GM21529 (cell line): ENCODE data around the gene KRTAP1-5.
"Not testable (repeated sequence)": the region's sequence is repeated elsewhere in the genome, so short reads cannot be mapped to it uniquely, and the experiment has no call there.

Experiments
- ATAC-seq: cut with Tn5 transposase; IDR thresholded peaks from one replicate; pipeline ENCODE4 v1.9.1; 2021; ENCODE audit not compliant: unreplicated experiment

Gene KRTAP1-5

GRCh38 chr17:41049110-41049509 lies 22.1 kb upstream of the KRTAP1-5 start:
- ATAC-seq = no peak

GRCh38 chr17:41048441-41048840 lies 21.4 kb upstream of the KRTAP1-5 start:
- ATAC-seq = no peak

GRCh38 chr17:41046735-41047465 lies 19.9 kb upstream of the KRTAP1-5 start, which contains the start of gene KRTAP2-1:
TSS of gene KRTAP2-1 (minus strand) at chr17:41047316. CDS start at chr17:41047267, 49 bp downstream.
- not testable (repeated sequence) for ATAC-seq

- ATAC-seq = no peak
Measured at GRCh38 chr17:41042953-41043352, 15.9 kb upstream of the KRTAP1-5 start.

DNA sequence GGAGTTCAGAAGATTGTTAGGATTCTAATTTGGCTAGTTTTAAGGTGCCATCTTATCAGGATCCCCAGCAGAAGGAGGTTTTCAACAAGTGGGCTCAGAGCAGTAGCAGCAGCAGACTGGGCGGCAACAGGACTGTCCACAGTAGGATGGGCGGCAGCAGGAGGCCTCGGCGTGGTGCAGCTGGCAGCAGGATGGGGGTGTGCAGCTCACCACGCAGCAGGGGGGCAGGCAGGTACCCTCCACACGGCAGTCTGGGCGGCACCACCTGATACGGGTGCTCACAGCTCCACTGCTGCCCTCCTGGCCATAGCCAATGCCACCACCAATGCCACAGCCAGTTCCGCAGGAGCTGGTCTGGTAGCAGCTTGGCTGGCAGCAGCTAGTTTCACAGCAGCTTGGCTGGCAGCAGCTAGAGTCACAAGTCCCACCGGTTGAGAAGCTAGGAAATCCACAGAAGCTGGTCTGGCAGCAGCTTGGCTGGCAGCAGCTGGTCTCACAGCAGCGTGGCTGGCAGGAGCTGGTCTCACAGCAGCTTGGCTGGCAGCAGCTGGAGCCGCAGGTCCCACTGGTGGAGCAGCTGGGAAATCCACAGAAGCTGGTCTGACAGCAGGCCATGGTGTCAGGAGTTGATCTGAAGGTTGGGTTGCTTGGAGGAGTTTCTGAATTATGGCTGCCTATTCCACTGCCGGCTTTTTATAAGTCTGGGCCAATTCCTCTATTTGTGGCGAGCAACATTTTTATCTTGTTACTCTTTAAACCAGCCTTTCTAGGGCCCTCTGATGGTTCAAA lies 14.0 kb upstream of the KRTAP1-5 start, which contains the start of gene KRTAP1-1:
Gene KRTAP1-1 (minus strand): TSS at position 668 of the 789 bp plus-strand sequence. CDS start 53 bp downstream, at position 615.
- not testable (repeated sequence) for ATAC-seq

DNA sequence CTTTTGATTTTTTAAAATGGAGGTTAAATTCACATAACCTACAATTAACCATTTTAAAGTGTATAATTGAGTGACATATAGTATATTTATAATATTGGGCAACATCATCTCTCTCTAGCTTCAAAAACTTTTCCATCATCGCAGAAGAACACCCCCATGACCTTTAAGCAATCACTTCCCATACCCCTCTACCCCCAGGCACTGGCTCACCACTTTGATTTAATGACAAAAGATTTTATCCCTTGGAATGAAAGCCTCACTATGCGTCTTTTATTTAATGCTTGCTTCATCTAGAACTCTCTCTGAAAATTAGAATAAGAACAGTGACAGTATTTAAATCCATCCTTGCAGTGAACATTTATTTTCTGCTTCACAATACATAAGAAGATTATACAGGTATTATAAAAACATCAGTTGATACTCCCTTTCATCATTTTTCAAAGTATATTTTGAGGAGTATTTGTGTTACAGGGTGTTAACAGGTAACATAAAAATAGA lies 10.9 kb upstream of the KRTAP1-5 start:
- ATAC-seq = no peak

GRCh38 chr17:41034346-41034935 lies 7.4 kb upstream of the KRTAP1-5 start, which contains the start of gene KRTAP1-3:
TSS of gene KRTAP1-3 (minus strand) at chr17:41034874. CDS start at chr17:41034821, 53 bp downstream.
- ATAC-seq = not testable (repeated sequence)

DNA sequence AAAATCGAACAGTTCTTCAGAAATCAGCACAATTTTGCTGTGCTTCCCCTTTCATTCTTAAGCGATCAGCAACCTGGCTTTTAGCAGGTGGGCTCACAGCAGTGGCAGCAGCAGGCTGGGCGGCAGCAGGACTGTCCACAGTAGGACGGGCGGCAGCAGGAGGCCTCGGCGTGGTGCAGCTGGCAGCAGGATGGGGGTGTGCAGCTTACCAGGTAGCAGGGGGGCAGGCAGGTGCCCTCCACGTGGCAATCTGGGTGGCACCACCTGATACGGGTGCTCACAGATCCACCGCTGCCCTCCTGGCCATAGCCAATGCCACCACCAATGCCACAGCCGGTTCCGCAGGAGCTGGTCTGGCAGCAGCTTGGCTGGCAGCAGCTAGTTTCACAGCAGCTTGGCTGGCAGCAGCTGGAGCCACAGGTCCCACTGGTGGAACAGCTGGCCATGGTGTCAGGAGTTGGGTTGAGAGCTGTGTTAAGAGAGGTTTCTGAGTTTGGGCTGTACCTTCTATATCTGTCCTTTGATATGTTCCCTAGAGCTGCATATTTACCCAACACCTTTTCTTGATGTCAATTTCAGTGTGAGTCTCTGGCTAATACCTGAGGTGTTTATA lies 2.7 kb upstream of the KRTAP1-5 start, which contains the start of gene KRTAP1-4:
Gene KRTAP1-4 (minus strand): TSS at position 563 of the 613 bp plus-strand sequence. CDS start 117 bp downstream, at position 446.
- ATAC-seq = no peak

GRCh38 chr17:41024697-41025096 lies 2.3 kb downstream of the KRTAP1-5 start:
- ATAC-seq = no peak

DNA sequence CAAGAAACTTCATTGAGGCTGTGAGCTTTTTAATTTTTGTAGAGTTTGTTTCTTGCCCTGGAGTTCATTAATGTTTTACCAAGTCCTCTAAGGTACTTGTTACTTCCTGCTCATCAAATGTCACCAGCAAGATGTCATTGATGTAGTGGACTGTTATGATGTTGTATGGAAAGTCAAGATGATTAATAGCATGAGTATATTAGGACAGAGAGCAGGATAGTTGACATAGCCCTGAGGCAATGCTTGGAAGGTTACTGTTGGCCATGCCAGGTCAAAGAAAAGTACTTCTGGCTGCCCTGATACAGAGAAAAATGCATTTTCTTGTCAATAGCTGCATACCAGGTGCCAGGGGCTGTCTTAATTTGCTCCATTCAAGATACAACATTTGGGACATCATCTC lies 6.7 kb downstream of the KRTAP1-5 start:
- no peak for ATAC-seq

DNA sequence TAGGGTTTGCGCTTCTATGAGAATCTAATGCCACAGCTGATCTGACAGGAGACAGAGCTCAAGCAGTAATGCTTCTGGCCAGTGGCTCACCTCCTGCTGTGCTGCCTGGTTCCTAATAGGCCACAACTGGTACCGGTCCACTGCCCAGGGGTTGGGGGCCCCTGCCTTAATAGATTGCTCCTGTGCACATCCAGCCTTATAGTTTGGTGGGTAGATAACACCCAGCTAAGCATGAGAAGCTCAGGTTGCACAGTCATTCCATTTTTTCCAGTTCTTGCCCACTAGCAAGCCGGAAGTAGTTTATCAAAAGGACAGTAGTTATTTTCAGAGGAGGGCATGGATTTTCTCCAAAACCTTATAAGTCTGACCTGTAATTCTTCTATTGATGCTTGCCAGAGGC lies 7.6 kb downstream of the KRTAP1-5 start:
- no peak for ATAC-seq

GRCh38 chr17:41018541-41018940 lies 8.5 kb downstream of the KRTAP1-5 start:
- no peak for ATAC-seq

DNA sequence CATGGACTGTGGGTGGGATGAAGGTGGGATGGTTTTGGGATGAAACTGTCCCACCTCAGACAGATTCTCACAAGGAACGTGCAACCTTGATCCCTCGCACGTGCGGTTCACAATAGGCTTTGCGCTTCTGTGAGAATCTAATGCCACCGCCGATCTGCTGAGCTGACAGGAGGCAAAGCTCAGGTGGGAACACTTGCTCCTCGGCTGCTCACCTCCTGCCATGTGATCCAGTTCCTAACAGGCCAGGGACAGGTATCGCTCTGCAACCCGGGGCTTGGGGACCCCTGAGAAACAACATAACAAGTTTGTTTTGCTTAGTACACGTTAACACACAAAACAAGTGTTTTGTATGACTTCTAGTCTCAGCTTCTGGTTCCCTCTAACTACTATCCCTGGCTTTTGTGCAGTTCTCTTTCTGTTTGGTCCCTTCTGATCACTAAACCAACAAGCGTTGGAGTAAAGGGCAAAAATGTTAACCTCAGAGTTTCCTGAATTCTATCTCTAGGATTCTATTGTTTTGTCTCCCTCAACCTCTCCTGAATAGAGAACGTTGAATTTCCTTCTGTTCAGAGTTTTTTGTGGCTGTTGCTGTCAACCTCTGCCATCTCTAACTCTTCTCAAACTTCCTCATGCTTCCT lies 10.3 kb downstream of the KRTAP1-5 start:
- ATAC-seq = no peak

DNA sequence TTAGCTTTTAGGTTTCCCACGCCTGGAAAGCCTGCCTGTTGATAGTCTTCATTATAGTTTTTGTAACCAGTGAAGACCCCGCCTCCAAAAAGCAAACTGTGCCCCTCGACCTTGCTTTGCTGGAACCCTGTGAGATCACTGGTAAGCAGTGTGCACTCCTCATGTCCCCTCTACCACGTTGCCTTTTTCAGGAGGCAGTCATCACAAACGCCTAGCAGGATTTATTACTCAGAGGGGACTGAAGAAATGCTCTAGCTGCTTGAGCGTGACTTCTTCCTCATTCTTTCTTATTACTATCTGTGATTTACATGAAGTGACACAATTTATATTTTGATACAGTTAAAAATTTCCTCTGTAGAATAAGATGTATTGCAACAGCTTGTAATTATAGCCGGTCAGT lies 11.6 kb downstream of the KRTAP1-5 start:
- no peak for ATAC-seq

GRCh38 chr17:41013606-41014005 lies 13.4 kb downstream of the KRTAP1-5 start:
- ATAC-seq = no peak

DNA sequence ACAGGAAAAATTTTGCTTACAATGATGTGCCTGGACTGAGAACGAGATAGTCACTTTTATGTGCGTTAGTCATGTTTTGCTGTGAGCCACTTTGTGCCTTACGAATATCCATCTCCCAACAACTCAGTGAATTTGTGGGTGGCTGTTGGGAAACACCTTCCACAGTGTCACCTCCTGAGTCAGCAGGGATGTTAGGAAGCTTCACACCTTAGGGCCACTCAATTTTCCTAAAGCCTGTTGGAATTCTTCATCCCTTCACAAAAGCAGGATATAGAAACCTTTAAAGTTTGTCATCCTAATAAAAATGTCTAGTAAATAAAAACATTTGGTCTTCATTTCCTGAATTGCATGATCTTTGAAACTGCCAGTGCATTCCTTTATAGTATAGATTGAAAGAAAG lies 13.8 kb downstream of the KRTAP1-5 start:
- no peak for ATAC-seq

DNA sequence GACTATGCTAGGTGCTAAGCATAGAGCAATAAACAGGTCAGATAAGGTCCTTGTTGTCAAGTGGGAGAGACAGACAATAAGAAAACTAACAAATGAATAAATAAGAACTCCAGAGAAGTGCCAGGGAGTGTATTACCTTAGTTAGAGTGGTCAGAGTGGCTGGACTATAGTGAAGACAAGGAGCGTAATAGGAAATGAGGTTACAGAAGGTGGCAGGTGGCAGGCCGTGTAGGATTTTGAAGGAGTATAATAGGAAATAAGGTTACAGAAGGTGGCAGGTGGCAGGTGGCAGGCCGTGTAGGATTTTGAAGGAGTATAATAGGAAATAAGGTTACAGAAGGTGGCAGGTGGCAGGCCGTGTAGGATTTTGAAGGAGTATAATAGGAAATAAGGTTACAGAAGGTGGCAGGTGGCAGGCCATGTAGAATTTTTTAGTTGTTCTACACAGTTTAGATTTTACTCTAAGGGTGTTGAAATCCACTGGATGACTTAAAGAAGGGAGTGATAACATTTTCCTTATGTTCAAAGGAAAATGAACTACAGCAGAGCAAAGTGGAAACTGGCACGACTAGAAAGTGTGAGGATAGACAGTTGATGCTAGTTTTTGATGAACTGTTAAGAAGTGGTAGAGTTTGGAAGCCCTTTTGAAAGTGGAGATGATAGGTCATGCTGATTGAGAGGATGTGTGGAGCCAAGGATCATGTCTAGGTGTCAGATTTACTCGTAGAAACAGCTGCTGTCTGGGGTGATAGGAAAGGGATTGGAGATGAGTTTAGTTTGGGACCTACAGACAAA lies 14.5 kb downstream of the KRTAP1-5 start:
- no peak for ATAC-seq

DNA sequence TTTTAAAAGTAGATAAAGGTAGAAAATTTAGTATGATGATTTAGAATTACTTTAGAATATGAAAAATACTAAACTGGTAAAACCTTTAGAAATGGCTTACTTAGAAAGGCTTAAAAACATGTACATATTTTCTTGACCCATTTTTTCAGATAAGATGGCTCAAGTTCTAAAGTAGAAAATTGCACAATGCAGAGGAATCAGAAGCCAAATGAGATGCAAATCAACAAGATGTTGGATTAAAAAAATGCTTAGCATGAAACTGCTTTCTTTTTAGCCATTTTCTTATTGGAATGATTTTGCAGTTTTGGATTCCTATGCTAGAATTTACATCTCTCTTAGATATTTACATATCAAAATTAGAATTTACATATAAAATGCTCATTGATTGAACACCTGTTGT lies 16.6 kb downstream of the KRTAP1-5 start:
- ATAC-seq = no peak

DNA sequence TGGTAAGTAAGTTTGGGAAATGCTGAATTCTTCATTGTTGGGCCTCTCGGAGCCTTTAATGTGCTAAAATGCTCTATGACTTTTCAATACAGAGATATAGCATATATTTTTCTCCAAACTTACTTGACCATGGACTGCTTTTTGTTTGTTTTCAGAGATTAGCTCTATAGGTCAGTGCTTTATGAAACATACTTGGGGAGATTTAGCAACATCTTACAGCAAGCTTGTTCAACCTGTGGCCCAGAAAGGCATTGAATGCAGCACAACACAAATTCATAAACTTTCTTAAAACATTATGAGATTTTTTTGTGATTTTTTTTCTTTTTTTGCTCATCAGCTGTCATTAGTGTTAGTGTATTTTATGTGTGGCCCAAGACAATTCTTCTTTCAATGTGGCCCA lies 17.1 kb downstream of the KRTAP1-5 start:
- ATAC-seq = no peak
